ACC112 (cell line): ENCODE results near the gene GUCY2D.
"Not testable (repeated sequence)": the region's sequence is repeated elsewhere in the genome, so short reads cannot be mapped to it uniquely, and the experiment has no call there.

Source experiments
- H2AFZ ChIP-seq: fragments of 200-600 bp; sonication (generic); one replicate; pipeline ENCODE4 v1.6.0; 2017; ENCODE audit warnings: antibody characterized with exemption, low read length; ENCODE audit not compliant: unreplicated experiment
- H3K27ac ChIP-seq: fragments of 200-600 bp; sonication (generic); 2 replicates; pipeline ENCODE4 v1.5.1; 2014; ENCODE audit warnings: low read depth, mild to moderate bottlenecking, antibody characterized with exemption, low read length, moderate library complexity
- H3K27me3 ChIP-seq: fragments of 200-600 bp; sonication (generic); 2 replicates; pipeline ENCODE4 v1.6.1; 2014; ENCODE audit warnings: mild to moderate bottlenecking, antibody characterized with exemption, low read length, moderate library complexity, mixed read lengths; ENCODE audit not compliant: insufficient read depth
- H3K36me3 ChIP-seq: fragments of 200-600 bp; sonication (generic); 2 replicates; pipeline ENCODE4 v1.6.1; 2016; ENCODE audit warnings: mild to moderate bottlenecking, antibody characterized with exemption, low read length, moderate library complexity, mixed read lengths; ENCODE audit not compliant: insufficient read depth
- H3K4me1 ChIP-seq: fragments of 200-600 bp; sonication (generic); one replicate; pipeline ENCODE4 v1.6.1; 2016; ENCODE audit warnings: low read length, mixed read lengths; ENCODE audit not compliant: insufficient read depth, unreplicated experiment, control insufficient read depth
- H3K4me3 ChIP-seq: fragments of 200-600 bp; sonication (generic); 2 replicates; pipeline ENCODE4 v1.5.1; 2014; ENCODE audit warnings: mild to moderate bottlenecking, low read depth, low read length
- H3K79me2 ChIP-seq: fragments of 200-600 bp; sonication (generic); one replicate; pipeline ENCODE4 v1.6.0; 2016; ENCODE audit warnings: low read length; ENCODE audit not compliant: control insufficient read depth, unreplicated experiment, insufficient read depth

GUCY2D gene

GRCh38 chr17:8057691-8058114 is 55.3 kb downstream of the GUCY2D start:
- no peaks in the 10 kb centered on the region for H3K79me2 ChIP-seq
- H3K4me3 ChIP-seq, result peak overlapping the region; percentile 64
- no peak overlapping the region for H2AFZ ChIP-seq
- peaks cover 45% of the 10 kb centered on the region for H3K27me3 ChIP-seq
- H3K27ac ChIP-seq, result no peak overlapping the region
- no peaks in the 10 kb centered on the region for H3K36me3 ChIP-seq
- peaks cover 39% of the 10 kb centered on the region for H3K4me1 ChIP-seq

GRCh38 chr17:8059131-8059530 is 56.7 kb downstream of the GUCY2D start:
- H3K27me3 ChIP-seq, result peaks cover 57% of the 10 kb centered on the region
- H3K79me2 ChIP-seq, result no peaks in the 10 kb centered on the region
- H3K36me3 ChIP-seq, result no peaks in the 10 kb centered on the region
- no peak overlapping the region for H2AFZ ChIP-seq
- no peak overlapping the region for H3K4me3 ChIP-seq
- peaks cover 45% of the 10 kb centered on the region for H3K4me1 ChIP-seq
- no peak overlapping the region for H3K27ac ChIP-seq

GRCh38 chr17:8060274-8060673 is 57.9 kb downstream of the GUCY2D start:
- peaks cover 68% of the 10 kb centered on the region for H3K27me3 ChIP-seq
- no peak overlapping the region for H2AFZ ChIP-seq
- no peaks in the 10 kb centered on the region for H3K79me2 ChIP-seq
- peaks cover 45% of the 10 kb centered on the region for H3K4me1 ChIP-seq
- H3K36me3 ChIP-seq, result no peaks in the 10 kb centered on the region
- peak overlapping the region; percentile 58; the same call in 1 of the 2 replicates for H3K4me3 ChIP-seq
- H3K27ac ChIP-seq, result no peak overlapping the region

- H3K4me3 ChIP-seq, H3K27ac ChIP-seq: not testable (repeated sequence)
- H3K27me3 ChIP-seq, result peaks cover 78% of the 10 kb centered on the region
Observed at GRCh38 chr17:8061851-8062250, 59.4 kb downstream of the GUCY2D start.

GRCh38 chr17:8062435-8062806 is 60.0 kb downstream of the GUCY2D start:
- Histone ChIP-seq H3K36me3 (no peaks in the 10 kb centered on the region), H3K4me3 (peak overlapping the region; percentile 74), H3K27me3 (peaks cover 81% of the 10 kb centered on the region), H3K79me2 (no peaks in the 10 kb centered on the region), H3K4me1 (peaks cover 30% of the 10 kb centered on the region), H3K27ac (no peak overlapping the region), H2AFZ (peak overlapping the region; percentile 36)

More at GRCh38 chr17:8061851-8062250, 59.4 kb downstream of the GUCY2D start:
- H2AFZ ChIP-seq, H3K36me3 ChIP-seq, H3K79me2 ChIP-seq: not testable (repeated sequence)
- peaks cover 31% of the 10 kb centered on the region for H3K4me1 ChIP-seq

- no peaks in the 10 kb centered on the region for H3K36me3 ChIP-seq
- H3K27me3 ChIP-seq, result peaks cover 79% of the 10 kb centered on the region
- peak overlapping the region; percentile 74 for H3K4me3 ChIP-seq
- no peak overlapping the region for H3K27ac ChIP-seq
- H2AFZ ChIP-seq, result peak overlapping the region; percentile 36
- peaks cover 28% of the 10 kb centered on the region for H3K4me1 ChIP-seq
- H3K79me2 ChIP-seq, result no peaks in the 10 kb centered on the region
Observed at GRCh38 chr17:8062807-8063483, 60.5 kb downstream of the GUCY2D start.

- peaks cover 71% of the 10 kb centered on the region for H3K27me3 ChIP-seq
- no peak overlapping the region for H3K4me3 ChIP-seq
- no peak overlapping the region for H2AFZ ChIP-seq
- H3K79me2 ChIP-seq, result no peaks in the 10 kb centered on the region
- peaks cover 24% of the 10 kb centered on the region for H3K4me1 ChIP-seq
- H3K27ac ChIP-seq, result no peak overlapping the region
- no peaks in the 10 kb centered on the region for H3K36me3 ChIP-seq
Observed at GRCh38 chr17:8063761-8064534, 61.5 kb downstream of the GUCY2D start.

- no peak overlapping the region for H3K4me3 ChIP-seq
- H3K27me3 ChIP-seq, result peaks cover 65% of the 10 kb centered on the region
- no peaks in the 10 kb centered on the region for H3K36me3 ChIP-seq
- H3K4me1 ChIP-seq, result peaks cover 18% of the 10 kb centered on the region
- no peaks in the 10 kb centered on the region for H3K79me2 ChIP-seq
- H3K27ac ChIP-seq, result no peak overlapping the region
- no peak overlapping the region for H2AFZ ChIP-seq
Observed at GRCh38 chr17:8064561-8065019, 62.2 kb downstream of the GUCY2D start.

GRCh38 chr17:8066841-8067775 is 64.7 kb downstream of the GUCY2D start:
- H3K4me1 ChIP-seq, result peaks cover 12% of the 10 kb centered on the region
- no peaks in the 10 kb centered on the region for H3K79me2 ChIP-seq
- no peak overlapping the region for H3K27ac ChIP-seq
- no peak overlapping the region for H2AFZ ChIP-seq
- peaks cover 57% of the 10 kb centered on the region for H3K27me3 ChIP-seq
- no peak overlapping the region for H3K4me3 ChIP-seq
- no peaks in the 10 kb centered on the region for H3K36me3 ChIP-seq

- Histone ChIP-seq H3K4me3 (no peak overlapping the region), H3K4me1 (peaks cover 5% of the 10 kb centered on the region), H2AFZ (no peak overlapping the region), H3K36me3 (no peaks in the 10 kb centered on the region), H3K27me3 (peaks cover 57% of the 10 kb centered on the region), H3K79me2 (no peaks in the 10 kb centered on the region), H3K27ac (no peak overlapping the region)
Observed at GRCh38 chr17:8067806-8068205, 65.4 kb downstream of the GUCY2D start.
